Stimulated activated CD8-positive, alpha-beta memory T cell treated with anti-CD3 and anti-CD28 coated beads, Interleukin-4, amount 100 ng/mL, for 4 hours (primary cell): Measurements from ENCODE around the gene DCTPP1.
"Not testable (repeated sequence)": the region's sequence is repeated elsewhere in the genome, so short reads cannot be mapped to it uniquely, and the experiment has no call there.

Experiments
- DNase-seq, 2 donors: peaks; one replicate each; pipeline ENCODE4 v3.0.0-alpha.2; 2020; ENCODE audit warnings: low read depth in 2 of 2, low spot score in 1 of 2

The DCTPP1 gene

DNA sequence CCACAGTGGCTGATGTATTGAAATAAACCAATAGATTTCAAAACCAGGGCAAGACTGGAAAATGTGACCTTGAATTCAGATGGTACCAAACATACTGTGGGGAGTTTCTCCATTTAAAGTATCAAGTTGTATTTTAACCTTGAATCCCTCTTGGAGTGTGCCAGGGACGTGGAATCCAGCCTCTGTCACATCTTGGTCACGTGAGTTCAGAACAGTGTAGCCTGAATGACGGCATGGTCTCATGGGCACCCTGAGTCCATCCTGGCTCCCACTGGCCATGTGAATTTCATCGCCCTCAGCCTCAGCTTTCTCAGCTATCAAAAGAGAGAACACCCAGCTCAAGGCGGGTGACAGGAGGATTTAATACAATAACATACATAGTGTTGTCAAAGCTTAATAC lies 15.7 kb downstream of the DCTPP1 start:
- DNase-seq = no peak

DNA sequence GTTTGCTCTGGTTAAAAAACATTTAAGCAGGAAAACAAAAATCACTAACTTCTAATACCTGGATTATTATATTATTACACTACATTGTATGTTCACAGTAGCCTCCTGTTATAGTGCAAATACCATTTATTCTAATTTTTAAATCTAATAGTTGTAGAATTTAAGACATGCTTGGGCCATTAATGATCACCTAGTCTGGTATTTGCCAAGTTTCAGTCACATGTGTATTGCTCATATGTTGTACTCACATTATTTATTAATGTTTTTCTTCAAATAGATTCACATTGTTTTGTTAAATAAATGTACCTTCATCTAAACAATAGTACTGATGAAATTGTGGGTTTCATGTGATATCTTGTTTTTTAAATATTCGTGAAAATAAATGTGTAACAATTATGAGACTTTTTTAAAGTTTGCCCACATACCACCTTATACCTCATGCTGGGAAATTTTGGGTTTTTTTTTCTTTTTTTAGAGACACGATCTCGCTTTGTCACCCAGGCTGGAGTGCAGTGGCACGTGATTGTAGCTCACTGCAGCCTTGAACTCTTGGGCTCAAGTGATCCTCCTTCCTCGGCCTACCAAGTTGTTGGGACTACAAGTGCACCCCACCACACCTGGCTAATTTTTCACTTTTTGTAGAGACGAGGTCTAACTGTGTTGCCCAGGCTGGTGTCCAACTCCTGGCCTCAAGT lies 16.6 kb downstream of the DCTPP1 start:
- no peak for DNase-seq

DNA sequence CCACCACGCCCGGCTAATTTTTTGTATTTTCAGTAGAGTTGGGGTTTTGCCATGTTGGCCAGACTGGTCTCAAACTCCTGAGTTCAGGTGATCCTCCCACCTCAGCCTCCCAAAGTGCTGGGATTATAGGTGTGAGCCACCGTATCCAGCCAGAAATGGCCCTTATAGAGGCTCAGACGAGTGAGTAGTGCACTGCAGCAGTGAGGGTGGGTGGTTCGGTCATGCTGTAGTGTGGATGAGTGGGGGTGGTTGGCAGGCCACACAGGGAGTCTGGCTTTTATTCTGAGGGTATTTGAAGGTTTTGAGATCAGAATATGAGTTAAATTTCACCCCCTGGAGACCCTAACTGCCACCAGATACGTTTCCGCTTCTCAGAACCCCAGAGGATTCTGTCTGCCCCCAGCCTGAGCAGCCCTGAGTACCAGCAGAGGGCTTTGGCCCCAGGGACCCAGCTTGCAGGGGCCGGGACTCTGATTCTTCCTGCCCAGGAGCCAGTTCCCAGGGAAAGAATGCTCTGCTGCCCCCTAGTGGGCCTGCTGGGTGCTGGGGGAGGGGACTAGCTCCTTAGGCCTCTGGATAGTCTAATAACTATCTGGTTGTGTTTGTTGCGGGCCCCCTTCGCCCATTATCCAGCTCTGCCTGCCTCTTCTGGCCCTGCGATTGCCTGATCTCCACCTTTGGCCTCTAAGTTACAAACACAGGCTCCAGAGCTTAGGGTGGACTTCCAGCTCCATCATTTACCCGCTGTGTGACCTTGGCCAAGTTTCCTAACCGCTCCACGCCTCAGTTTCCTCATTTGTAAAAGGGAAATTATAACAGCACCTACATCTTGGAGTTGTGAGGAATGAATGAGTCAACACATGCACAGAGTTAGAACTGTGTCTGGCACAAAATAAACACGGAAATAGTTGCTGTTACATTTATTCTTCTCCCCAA lies 20.4 kb downstream of the DCTPP1 start:
- DNase-seq = peak; percentile 81 to 96

DNA sequence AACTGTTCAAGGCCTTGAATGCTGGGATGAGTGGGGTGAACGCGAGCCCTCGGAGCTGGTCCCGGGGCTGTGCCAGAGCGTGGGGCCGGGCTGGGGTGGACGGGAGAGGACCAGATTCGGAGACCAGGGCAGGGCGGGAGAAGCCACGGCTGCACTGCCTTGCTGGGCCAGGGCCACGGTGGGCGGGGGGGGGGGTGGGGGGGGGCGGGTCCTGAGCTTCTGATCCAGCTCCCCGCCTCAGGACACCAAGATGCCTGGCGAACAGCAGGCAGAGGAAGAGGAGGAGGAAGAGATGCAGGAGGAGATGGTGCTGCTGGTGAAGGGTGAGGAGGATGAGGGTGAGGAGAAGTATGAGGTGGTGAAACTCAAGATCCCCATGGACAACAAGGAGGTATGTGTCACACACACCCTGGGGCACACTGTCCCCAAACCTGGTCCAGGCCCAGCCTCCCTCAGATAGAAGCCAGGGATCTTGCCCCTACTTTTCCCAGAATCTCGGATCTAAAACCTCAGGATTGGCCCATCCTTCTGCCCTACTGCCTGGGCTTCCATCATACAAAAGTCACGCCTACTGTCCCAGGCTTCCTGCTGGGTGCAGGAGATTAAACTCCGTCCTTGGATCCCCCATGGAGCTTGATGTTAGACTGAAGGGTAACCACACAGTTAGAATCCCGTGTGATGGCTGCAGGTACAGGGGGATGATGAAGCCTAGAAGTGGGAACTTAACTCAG lies 21.9 kb downstream of the DCTPP1 start:
- no peak for DNase-seq

DNA sequence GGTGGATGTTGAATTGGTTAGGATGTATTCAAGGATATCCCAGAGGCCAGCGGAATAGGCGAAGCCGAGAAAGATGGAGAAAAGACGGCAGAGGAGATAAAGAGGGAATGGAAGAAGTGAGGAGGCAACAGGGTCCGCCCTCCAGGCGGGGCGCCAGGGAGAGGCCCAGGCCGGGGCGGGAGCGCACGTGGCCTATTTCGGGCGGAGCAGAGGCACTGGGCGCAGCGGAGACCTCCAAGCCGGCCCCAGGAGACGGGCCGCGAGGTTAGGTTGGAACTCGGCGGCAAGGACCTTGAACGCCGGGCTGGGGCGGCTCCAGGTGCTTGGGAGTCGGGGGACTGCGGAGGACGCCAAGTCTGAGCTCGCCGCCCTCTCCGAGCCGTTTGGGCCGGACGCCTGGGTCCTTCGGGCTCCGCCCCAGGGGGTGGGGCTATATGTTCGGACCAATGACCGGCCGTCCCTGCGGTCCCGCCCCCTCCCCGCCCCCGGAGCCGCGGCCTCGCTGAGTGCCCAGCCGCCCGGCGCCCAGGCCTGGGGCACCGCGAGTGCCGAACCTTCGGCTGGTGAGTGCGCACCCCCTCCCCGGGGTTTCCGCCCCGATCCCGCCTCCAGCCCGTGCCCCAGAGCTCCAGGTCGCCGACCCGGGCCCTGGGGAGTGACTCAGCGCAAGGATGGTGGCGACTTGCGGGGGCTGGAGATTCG lies 22.6 kb downstream of the DCTPP1 start, which contains the start of gene ZNF771:
TSS of gene ZNF771 (plus strand) at position 505 of the 702 bp plus-strand sequence. CDS start 448 bp downstream, outside the sequence.
- peak; percentile 73 to 85 for DNase-seq

DNA sequence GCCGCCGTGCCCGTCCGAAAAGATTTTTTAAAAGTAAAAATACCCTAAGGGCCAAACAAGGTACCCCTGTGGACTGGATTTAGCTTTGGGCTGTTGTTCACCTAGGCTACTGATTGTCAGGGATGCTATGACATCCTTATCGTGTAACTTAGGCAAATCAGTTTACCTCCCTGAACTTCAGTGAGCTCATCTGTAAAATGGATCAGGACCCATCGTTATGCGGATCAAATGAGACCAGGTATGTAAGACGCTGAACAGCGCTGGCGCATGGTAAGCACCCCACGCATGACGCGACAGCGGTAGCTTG lies 23.1 kb downstream of the DCTPP1 start:
- DNase-seq = no peak

DNA sequence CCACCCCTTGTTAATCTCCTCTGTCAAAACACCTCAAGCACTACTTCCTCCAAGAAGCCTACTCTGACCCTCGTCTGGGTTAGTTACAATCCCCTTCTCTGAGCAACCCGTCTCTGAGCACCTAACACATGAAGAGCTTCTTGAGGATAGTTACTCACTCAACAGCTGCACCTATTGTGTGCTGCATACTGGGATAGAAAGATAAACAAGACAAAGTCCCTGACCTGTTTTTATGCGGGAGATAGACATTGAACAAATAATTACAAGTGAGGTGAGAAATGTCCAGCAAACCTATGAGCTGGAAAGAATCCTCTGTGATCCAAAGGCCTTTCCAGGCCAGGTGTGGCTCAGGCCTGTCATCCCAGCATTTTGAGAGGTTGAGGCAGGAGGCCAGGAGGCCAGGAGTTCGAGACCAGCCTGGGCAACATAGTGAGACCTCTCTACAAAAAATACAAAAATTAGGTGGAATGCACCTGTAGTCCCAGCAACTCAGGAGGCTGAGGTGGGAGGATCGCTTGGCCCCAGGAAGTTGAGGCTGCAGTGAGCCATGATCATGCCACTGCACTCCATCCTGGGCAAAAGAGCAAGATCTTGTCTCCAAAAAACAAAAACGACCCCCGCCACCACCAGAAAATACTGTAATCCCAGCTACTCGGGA lies 27.9 kb downstream of the DCTPP1 start:
- DNase-seq = no peak

DNA sequence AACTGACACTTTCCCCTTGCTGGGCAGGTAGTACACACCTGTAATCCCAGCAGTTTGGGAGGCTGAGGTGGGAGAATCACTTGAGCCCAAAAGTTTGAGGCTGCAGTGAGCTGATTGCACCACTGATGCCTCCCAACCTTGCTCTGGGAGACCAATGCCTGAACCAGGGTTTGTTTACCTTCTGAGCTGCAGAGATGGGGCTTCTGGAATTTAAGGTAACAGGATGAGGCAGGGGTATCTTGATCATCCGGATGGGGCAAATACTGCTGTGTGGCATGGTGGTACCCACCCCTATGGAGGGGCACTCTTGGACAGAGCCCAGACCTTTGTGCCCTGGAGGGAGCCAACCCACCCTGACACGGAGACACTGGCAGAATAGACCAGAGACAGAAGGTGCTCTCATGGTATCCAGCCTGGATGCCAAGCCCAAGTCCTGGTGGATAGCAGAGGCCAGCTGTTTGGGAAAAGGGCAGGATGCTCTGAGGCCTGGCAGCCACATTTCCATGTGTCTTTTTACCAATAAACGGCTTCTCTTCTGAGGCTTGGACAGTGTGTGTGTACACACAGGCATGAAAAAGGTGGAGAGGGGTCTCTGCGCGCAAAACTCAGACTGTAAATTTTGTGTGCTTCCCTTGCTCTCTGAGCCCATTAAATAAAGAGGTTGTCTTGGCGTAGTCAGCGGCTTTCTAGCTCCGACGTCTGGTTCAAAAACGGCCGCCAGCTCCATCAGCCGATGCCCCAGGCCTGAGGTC lies 30.2 kb downstream of the DCTPP1 start:
- no peak for DNase-seq

DNA sequence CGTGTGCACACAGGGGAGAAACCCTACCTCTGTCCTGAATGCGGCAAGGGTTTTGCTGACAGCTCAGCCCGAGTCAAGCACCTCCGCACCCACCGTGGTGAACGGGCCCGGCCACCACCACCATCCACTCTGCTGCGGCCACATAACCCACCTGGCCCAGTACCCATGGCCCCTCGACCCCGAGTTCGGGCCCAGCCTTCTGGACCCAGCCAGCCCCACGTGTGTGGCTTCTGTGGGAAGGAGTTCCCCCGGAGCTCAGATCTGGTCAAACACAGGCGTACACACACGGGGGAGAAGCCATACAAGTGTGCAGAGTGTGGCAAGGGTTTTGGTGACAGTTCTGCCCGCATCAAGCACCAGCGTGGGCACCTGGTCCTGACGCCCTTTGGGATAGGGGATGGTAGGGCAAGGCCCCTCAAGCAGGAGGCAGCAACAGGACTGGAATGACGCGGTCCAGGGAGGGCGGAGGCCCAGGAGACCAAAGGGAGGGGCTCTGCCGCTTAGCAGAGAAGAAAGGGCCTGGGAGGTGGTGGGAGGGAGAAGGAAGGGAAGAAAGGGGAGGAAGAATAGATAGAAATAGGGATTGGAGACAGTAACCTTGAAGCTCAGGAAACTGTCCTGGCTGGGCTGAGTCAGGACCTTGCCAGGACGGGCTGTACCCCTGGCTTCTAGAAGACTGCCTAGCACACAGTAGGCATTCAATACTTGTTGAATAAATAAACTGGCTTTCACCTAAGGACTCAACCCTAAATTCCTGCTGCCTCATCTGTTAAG lies 31.0 kb downstream of the DCTPP1 start:
- no peak for DNase-seq

DNA sequence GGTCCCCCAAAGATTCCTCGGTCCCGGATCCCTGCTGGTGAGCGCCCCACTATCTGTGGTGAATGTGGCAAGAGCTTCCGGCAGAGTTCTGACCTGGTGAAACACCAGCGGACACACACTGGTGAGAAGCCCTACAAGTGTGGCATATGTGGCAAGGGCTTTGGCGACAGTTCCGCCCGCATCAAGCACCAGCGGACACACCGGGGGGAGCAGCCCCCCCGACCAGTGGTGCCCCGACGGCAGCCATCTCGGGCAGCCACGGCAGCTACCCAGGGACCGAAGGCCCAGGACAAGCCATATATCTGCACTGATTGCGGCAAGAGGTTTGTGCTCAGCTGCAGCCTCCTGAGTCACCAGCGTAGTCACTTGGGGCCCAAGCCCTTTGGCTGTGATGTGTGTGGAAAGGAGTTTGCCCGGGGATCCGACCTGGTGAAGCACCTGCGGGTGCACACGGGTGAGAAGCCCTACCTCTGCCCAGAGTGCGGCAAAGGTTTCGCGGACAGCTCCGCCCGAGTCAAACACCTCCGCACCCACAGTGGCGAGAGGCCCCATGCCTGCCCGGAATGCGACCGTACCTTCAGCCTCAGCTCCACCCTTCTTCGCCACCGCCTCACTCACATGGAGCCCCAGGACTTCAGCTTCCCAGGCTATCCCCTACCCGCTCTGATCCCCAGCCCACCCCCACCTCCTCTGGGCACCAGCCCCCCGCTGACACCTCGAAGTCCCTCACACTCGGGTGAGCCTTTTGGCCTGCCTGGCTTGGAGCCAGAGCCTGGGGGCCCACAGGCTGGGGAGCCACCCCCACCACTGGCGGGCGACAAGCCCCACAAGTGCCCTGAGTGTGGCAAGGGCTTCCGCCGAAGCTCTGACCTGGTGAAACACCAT lies 31.8 kb downstream of the DCTPP1 start:
- no peak for DNase-seq

DNA sequence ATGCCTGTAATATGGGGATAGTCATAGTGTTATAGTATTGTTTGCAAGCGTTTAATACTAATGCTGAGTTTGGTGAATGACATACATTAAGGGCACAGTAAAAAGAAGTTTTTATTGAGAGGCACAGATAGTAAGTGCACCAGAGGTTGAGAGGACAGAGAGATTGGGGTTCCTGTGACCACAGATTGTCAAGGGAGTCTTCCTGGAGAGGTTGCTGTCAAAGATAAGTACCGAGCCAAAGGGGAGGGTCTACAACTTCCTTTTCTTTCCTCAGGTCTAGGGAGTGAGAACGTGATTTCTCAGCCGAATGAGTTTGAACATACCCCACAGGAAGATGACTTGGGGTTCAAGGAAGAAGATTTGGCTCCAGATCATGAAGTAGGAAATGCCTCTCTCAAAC lies 32.8 kb downstream of the DCTPP1 start:
- no peak for DNase-seq

DNA sequence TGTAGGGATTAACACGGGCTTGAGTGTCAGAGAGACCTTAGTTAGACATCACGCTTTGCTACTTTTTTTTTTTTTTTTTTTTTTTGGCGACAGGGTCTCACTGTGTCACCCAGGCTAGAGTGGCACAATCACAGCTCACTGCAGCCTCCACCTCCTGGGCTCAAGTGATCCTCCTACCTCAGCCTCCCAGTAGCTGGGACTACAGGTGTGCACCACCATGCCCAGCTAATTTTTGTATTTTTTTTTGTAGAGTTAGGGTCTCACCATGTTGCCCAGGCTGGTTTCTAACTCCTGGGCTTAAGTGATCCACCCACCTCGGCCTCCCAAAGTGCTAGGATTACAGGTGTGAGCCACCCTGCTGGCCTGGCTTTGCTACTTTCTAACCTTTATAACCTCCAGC lies 33.2 kb downstream of the DCTPP1 start:
- not testable (repeated sequence) for DNase-seq

DNA sequence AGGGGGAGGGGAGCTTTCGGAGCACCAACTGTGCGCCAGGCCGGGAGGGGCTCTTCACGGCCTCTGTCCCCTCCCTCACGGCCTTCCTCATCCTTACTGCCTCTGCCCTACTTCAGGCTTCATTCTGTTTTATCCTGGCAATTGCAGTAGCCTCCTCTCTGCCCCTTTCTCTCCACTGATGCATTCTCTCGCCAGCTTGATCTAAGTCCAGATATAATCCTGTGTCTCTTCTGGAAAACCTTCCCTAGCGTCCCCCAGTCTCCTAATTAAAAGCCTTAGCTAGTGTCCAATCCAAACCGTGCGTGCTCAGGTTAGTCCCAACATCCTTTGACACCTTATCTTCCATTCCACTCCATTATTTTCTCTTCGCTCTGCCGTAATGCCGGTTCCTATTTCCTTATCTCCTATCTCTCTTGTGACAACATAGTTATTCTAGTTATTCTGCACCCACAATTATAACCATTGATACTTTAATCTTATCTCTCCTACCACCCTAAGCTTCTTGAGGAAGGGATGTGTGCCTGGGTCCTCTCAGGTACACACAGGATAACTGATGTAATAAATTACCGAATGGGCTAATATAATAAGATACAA lies 33.7 kb downstream of the DCTPP1 start:
- no peak for DNase-seq

DNA sequence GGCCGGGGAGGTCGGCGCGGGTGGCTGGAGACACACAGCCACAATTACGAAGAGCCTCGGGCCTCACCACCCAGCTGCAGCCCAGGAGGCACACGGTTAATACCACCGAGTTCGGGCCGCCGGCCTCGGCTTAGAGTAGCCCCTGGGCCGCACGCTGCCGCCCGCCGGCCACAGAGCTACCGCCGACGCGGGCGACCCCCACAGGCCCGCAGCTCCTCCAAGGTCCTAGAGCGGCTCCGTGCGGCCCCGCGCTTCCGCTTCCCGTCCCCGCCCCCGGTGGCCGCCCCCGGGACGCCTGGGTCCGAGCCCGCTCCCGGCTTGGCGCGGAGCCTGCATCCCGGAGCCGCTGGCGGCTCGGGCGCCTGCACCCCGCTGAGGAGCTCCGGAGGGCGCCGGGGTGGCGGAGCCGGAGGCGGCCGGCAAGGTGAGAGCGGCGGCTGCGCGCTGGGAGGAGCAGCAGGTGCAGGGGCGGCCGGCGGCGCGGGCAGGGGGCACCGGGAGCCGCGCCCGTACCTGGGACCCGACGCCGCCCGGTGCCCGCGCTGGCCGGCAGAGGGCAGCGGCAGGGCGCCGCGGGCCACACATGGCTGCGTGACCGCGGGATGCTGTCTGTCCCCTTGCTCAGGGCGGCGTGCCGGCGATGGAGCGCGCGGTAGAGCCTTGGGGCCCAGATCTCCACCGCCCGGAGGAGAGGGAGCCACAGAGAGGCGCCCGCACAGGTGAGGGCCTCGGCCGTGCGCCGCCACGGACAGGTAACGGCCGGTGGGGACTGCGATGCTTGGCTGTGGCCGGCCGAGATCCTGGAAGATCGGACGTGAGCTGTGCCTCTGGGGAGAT lies 34.5 kb downstream of the DCTPP1 start, which contains the start of gene ZNF48:
TSS of gene ZNF48 (plus strand) at position 266 of the 837 bp plus-strand sequence. CDS start at position 641, 375 bp downstream.
- DNase-seq = no peak

DNA sequence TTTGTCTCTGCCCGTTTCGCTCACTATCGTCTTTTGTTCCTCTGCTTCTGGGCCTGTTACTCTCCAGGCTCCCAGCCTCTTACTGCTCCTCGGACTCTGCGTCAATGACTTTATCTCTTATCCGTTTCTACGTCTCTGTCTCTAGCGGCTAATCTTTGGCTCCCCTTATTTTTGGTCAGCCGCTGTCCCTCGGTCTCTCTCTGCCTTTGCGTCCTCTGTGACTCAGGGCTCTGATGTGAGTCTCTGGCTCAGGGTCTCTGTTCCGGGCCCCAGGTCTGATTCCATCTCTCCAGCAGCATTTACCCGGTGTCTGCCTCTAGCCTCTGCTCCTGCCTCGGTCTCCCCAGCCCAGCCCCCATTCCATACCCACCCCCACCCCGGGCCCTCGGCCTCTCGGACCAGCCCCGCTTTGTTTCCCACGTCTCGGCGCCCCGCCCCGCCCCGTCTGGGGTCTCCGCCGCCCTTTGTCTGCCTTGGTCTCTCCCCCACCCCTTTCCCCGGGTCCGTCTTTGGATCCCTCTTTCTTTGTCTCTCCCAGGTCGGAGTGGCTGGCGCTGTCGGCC lies 35.2 kb downstream of the DCTPP1 start:
- no peak for DNase-seq

DNA sequence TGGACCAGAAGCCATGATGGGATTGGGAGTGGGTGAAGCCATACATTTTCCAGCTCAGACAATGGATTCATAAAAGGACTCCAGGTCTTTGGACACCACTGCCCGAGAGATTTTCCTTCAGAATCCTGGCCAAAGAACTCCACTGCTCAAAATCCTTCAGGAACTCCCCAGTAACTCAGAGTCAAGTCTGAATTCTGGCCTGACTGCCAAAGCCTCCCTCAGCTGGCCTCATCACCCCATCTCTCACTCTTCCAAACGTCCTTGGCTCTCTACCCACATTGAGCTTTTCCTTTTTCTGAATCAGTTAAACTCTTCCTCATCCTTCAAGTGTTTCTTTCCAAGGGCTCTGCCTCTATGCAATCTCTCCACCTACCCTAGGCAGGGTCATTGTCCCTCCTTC lies 46.3 kb downstream of the DCTPP1 start:
- DNase-seq = no peak
